ENCODE results near the gene ZNF211. TPM values are rescaled to one million over a fixed set of nuclear protein-coding genes. Genes with fewer than 3 reads are reported as not detected.

The ZNF211 gene
- total and polyA plus RNA-seq, 7 donors = 1.6 to 6.9 (median 4.6) TPM

GRCh38 chr19:57641715-57642234 lies 8.8 kb downstream of the ZNF211 start:
- H3K36me3 ChIP-seq (ENCODE audit: insufficient read depth in 1 of 2, low read depth in 1 of 2) = peaks cover 32 to 57% of the 10 kb centered on the region in 2 donors
- no peaks in the 10 kb centered on the region for H3K27me3 ChIP-seq (ENCODE audit: insufficient read depth in 3 of 3, low read length in 2 of 3)
- no peaks in the 10 kb centered on the region for H3K4me1 ChIP-seq
- DNase-seq (no peak), ATAC-seq (no peak)
- H3K27ac ChIP-seq = no peak overlapping the region
- intact Hi-C loops (cut with DNase I) = no loop called here
- TF ChIP-seq, protein P1, sequence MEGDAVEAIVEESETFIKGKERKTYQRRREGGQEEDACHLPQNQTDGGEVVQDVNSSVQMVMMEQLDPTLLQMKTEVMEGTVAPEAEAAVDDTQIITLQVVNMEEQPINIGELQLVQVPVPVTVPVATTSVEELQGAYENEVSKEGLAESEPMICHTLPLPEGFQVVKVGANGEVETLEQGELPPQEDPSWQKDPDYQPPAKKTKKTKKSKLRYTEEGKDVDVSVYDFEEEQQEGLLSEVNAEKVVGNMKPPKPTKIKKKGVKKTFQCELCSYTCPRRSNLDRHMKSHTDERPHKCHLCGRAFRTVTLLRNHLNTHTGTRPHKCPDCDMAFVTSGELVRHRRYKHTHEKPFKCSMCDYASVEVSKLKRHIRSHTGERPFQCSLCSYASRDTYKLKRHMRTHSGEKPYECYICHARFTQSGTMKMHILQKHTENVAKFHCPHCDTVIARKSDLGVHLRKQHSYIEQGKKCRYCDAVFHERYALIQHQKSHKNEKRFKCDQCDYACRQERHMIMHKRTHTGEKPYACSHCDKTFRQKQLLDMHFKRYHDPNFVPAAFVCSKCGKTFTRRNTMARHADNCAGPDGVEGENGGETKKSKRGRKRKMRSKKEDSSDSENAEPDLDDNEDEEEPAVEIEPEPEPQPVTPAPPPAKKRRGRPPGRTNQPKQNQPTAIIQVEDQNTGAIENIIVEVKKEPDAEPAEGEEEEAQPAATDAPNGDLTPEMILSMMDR (IDR thresholded peaks at IDR 0.05) = no peak
- H3K9me3 ChIP-seq = peaks cover 79% of the 10 kb centered on the region
- no peak overlapping the region for H3K4me3 ChIP-seq
- 98 to 99% (median 98%) methylated on average over 4 of the region's 4 CpGs for WGBS, 3 donors

DNA sequence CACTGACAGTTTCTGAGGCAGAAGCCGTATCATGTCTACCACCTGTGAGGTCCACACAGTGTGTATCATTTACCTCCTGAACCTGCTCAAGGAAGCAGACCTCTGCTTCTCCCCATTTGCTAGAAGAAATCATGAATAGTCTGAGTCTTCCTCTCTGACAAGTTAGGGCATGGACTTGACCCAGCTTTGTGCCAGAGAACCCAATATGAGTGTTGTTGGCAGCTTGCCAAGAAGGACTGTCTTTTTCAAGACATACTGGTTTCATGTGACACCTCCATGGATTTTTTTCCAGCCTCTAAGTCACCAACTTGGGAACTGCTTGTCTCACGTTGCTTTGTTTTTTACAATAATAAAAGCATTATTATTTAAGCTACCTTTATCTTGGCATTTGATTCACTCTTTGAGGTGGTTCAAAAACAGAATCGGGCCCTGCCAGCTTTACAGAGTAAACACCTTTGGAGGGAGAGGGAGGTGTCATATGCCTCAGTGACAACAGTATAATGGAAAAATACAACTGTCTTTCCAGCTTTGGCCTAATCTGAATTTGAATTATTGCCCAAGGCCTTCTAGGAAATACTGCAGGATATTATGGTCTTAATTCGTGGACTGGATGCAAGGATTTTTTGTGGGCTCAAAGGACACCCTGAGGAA lies 9.6 kb downstream of the ZNF211 start:
- ATAC-seq (no peak), DNase-seq (no peak)
- H3K4me1 ChIP-seq = no peaks in the 10 kb centered on the region
- 77 to 82% (median 79%) methylated on average over 4 of the region's 4 CpGs for WGBS, 3 donors
- H3K9me3 ChIP-seq = peaks cover 71% of the 10 kb centered on the region
- TF ChIP-seq, protein P1 (IDR thresholded peaks at IDR 0.05) = no peak
- H3K4me3 ChIP-seq = no peak overlapping the region
- H3K27ac ChIP-seq = no peak overlapping the region
- H3K36me3 ChIP-seq (ENCODE audit: insufficient read depth in 1 of 2, low read depth in 1 of 2) = peaks cover 32 to 51% of the 10 kb centered on the region in 2 donors
- intact Hi-C loops (cut with DNase I) = no loop called here
- no peaks in the 10 kb centered on the region for H3K27me3 ChIP-seq (ENCODE audit: insufficient read depth in 3 of 3, low read length in 2 of 3)

- H3K27me3 ChIP-seq (ENCODE audit: insufficient read depth in 3 of 3, low read length in 2 of 3) = no peaks in the 10 kb centered on the region
- no peak for DNase-seq
- no peak for ATAC-seq
- peaks cover 32 to 41% of the 10 kb centered on the region in 2 donors for H3K36me3 ChIP-seq (ENCODE audit: insufficient read depth in 1 of 2, low read depth in 1 of 2)
- H3K27ac ChIP-seq = no peak overlapping the region
- peaks cover 60% of the 10 kb centered on the region for H3K9me3 ChIP-seq
- H3K4me3 ChIP-seq = no peak overlapping the region
- TF ChIP-seq, protein P1 (IDR thresholded peaks at IDR 0.05) = no peak
- no peaks in the 10 kb centered on the region for H3K4me1 ChIP-seq
- intact Hi-C loops (cut with DNase I) = no loop called here
These were observed 10.8 kb downstream of the ZNF211 start for GRCh38 chr19:57643734-57644133.

GRCh38 chr19:57648331-57649003 lies 15.5 kb downstream of the ZNF211 start:
- Histone ChIP-seq H3K4me3 (no peak overlapping the region), H3K36me3 (ENCODE audit: insufficient read depth in 1 of 2, low read depth in 1 of 2) (no peaks in the 10 kb centered on the region), H3K27me3 (ENCODE audit: insufficient read depth in 3 of 3, low read length in 2 of 3) (peaks cover 0 to 4% (median 2%) of the 10 kb centered on the region in 3 donors), H3K27ac (no peak overlapping the region), H3K9me3 (peaks cover 24% of the 10 kb centered on the region), H3K4me1 (no peaks in the 10 kb centered on the region)
- TF ChIP-seq, protein P1 (IDR thresholded peaks at IDR 0.05) = no peak
- WGBS, 3 donors = 50 to 53% (median 51%) methylated on average over 6 of the region's 6 CpGs
- DNase-seq (no peak), ATAC-seq (no peak)
- intact Hi-C loops (cut with DNase I) = no loop called here

Measured in psoas muscle (tissue), 8 donors.